ENCODE data around the gene DDN. TPM values are rescaled to one million over a fixed set of nuclear protein-coding genes. Genes with fewer than 3 reads are reported as not detected.

Gene DDN
- total RNA-seq, 4 donors from 2014 or later, result 0.11 TPM; not detected in 3

DNA sequence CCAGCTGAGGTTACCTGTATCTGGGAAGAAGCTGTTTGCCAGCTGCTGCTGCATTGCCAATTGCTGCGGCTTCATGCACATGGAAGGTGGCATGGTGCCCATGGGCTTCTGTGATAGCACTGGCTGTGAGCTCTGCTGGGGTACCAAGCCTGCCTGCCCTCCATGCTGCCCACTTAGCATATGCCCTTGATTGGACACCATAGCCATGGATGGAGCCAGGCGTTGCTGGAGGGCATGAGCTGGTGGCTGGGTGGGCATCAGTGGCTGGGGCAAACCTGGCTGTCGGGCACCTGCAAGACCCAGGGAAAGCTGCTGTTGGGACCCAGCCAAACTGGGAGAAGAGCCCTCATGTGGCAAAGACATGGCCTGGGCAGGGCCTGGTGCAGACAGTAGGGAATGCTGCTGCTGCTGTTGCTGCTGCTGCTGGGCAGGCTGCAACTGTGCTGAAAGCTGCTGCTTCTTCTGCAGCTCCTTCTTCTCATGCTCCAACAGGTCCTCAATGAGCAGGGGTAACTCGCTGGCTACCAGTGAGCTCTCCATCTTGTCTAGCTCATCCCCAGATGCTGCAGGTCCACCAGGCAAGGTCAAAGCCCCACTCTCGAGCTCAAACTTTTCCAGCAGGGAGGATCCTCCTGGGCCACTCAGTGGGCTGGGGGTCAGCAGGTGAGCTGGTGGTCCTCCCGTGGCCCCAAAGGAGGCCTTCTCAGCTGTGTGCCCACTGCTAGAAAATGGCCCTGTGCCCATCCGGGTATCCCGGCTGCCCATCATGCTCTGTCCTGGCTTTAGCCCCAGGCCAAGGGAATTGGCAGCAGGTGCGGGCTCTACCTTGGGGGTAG, 38.2 kb upstream of the DDN start:
- Histone ChIP-seq H3K4me3 (no peak overlapping the region), H3K4me1 (peaks cover 0 to 21% (median 13%) of the 10 kb centered on the region in 4 donors), H3K27me3 (no peaks in the 10 kb centered on the region), H3K27ac (replicated peaks in 1 of 4) (no peak overlapping the region), H3K36me3 (peaks cover 63 to 99% (median 92%) of the 10 kb centered on the region in 4 donors), H3K9me3 (no peaks in the 10 kb centered on the region)
- TF ChIP-seq POLR2A (IDR thresholded peaks at IDR 0.05; ENCODE audit: low read depth) (no peak), EP300 (IDR thresholded peaks at IDR 0.05) (no peak), POLR2AphosphoS5 (IDR thresholded peaks at IDR 0.05) (peak in 1 of 2 donors; percentile 8)
- TF ChIP-seq, protein P1, sequence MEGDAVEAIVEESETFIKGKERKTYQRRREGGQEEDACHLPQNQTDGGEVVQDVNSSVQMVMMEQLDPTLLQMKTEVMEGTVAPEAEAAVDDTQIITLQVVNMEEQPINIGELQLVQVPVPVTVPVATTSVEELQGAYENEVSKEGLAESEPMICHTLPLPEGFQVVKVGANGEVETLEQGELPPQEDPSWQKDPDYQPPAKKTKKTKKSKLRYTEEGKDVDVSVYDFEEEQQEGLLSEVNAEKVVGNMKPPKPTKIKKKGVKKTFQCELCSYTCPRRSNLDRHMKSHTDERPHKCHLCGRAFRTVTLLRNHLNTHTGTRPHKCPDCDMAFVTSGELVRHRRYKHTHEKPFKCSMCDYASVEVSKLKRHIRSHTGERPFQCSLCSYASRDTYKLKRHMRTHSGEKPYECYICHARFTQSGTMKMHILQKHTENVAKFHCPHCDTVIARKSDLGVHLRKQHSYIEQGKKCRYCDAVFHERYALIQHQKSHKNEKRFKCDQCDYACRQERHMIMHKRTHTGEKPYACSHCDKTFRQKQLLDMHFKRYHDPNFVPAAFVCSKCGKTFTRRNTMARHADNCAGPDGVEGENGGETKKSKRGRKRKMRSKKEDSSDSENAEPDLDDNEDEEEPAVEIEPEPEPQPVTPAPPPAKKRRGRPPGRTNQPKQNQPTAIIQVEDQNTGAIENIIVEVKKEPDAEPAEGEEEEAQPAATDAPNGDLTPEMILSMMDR (IDR thresholded peaks at IDR 0.05), result no peak
- WGBS, result 86% methylated on average over 9 of the region's 9 CpGs
- intact Hi-C loops (cut with DNase I), result no loop called here
- DNase-seq (ENCODE audit: extremely low spot score), result no peak

DNA sequence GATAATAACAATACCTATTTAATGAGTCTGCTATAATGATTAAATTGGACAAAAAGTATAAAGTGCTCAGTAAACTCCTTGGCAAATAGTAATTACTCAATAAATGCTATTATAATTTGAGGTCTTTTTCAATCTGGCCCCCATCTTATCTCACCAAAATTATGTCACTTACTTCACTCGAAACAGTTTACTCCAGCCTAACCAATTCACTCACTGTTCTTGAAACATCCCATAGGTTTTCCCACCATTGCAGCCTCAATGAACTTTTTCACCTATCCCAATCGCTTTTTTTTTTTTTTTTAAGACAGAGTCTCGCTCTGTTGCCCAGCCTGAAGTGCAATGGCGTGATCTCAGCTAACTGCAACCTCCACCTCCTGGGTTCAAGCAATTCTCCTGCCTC, 36.9 kb upstream of the DDN start:
- DNase-seq (ENCODE audit: extremely low spot score), result no peak
- 74% methylated on average over 4 of the region's 4 CpGs for WGBS

DNA sequence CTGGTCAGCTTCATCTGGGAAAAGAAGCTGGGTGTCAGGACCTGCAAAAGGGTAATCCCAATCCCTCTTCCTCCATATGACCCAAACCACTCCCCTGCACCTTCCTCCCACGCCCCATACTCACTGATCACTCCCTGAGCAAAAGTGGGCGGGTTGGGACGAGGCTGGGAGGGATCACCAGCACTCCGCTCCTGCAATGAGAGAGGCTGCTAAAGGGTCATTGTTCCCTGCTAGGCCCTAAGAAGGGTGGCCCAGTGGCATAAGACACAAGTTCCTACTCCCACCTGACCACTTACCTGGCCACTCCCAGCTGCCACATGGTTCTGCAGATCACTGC, 35.1 kb upstream of the DDN start:
- Histone ChIP-seq H3K27ac (replicated peaks in 1 of 4) (peak overlapping the region in 1 of 4 donors; percentile 12), H3K4me3 (no peak overlapping the region), H3K36me3 (peaks cover 44 to 99% (median 85%) of the 10 kb centered on the region in 4 donors), H3K9me3 (no peaks in the 10 kb centered on the region), H3K4me1 (peaks cover 0 to 33% (median 25%) of the 10 kb centered on the region in 4 donors), H3K27me3 (no peaks in the 10 kb centered on the region)
- no peak for DNase-seq (ENCODE audit: extremely low spot score)
- intact Hi-C loops (cut with DNase I), result no loop called here
- 85% methylated on average over 4 of the region's 4 CpGs for WGBS
- TF ChIP-seq POLR2A (IDR thresholded peaks at IDR 0.05; ENCODE audit: low read depth) (no peak), POLR2AphosphoS5 (IDR thresholded peaks at IDR 0.05) (no peak), EP300 (IDR thresholded peaks at IDR 0.05) (no peak)
- TF ChIP-seq, protein P1 (IDR thresholded peaks at IDR 0.05), result no peak

More for the DNA sequence above, 36.9 kb upstream of the DDN start:
- Histone ChIP-seq H3K36me3 (peaks cover 56 to 99% (median 92%) of the 10 kb centered on the region in 4 donors), H3K27ac (replicated peaks in 1 of 4) (no peak overlapping the region), H3K27me3 (no peaks in the 10 kb centered on the region), H3K4me3 (no peak overlapping the region), H3K4me1 (peaks cover 0 to 28% (median 24%) of the 10 kb centered on the region in 4 donors), H3K9me3 (no peaks in the 10 kb centered on the region)
- intact Hi-C loops (cut with DNase I), result no loop called here
- TF ChIP-seq EP300 (IDR thresholded peaks at IDR 0.05) (no peak), POLR2AphosphoS5 (IDR thresholded peaks at IDR 0.05) (no peak)
- TF ChIP-seq, protein P1 (IDR thresholded peaks at IDR 0.05), result no peak

DNA sequence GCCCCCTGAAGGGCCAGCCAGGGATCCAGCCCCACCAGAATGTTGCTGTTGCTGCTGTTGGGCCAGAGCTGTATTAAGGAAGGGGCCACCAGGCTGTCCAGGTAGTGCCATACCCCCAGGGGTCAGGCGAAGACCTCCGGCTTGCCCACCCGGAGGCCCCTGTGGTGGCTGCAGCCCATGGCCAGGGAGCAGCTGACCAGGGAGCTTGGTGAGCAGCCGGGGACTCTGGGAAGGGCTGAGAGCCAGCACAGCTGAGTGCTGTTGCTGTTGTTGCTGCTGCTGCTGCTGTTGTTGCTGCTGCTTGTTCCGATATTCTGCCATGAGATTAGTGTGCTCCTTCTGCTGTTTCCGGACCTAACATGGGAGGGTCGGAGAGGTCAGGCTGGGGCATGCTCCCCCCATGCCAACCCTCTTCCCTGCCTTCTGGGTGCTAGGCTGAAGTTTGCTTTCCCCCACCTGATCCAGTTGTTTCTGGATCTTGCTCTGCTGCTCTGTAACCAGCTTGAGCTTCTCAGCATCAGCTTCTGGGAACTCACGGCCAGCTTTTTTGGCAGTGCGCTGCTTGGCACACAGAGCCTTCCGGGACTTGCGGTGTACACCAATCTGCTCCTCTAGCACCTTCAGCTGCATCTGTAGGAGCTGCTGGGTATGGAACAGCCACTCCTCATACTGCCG, 34.6 kb upstream of the DDN start:
- no peaks in the 10 kb centered on the region for H3K9me3 ChIP-seq
- H3K4me1 ChIP-seq, result peaks cover 0 to 33% (median 25%) of the 10 kb centered on the region in 4 donors
- WGBS, result 67% methylated on average over 12 of the region's 12 CpGs
- intact Hi-C loops (cut with DNase I), result no loop called here
- no peaks in the 10 kb centered on the region for H3K27me3 ChIP-seq
- H3K27ac ChIP-seq (replicated peaks in 1 of 4), result peak overlapping the region in 3 of 4 donors; percentile 6 to 26 (median 24)
- TF ChIP-seq POLR2A (IDR thresholded peaks at IDR 0.05; ENCODE audit: low read depth), result no peak
- TF ChIP-seq, protein P1 (IDR thresholded peaks at IDR 0.05), result no peak
- no peak for TF ChIP-seq EP300 (IDR thresholded peaks at IDR 0.05)
- TF ChIP-seq POLR2AphosphoS5 (IDR thresholded peaks at IDR 0.05), result no peak
- H3K4me3 ChIP-seq, result no peak overlapping the region
- H3K36me3 ChIP-seq, result peaks cover 46 to 99% (median 85%) of the 10 kb centered on the region in 4 donors
- DNase-seq (ENCODE audit: extremely low spot score), result no peak
